Osteoblast (primary cell): Measurements from ENCODE around the gene FXR1. TPM values are rescaled to one million over a fixed set of nuclear protein-coding genes. Genes with fewer than 3 reads are reported as not detected.

ENCODE experiments used
- DNase-seq: peaks from one replicate; pipeline ENCODE4 v3.0.0; 2011; ENCODE audit warnings: low spot score, mixed read lengths; ENCODE audit not compliant: insufficient read length; ENCODE audit errors: missing footprints
- H2AFZ ChIP-seq: 2 replicates; pipeline ENCODE4 v1.6.0; 2011; ENCODE audit warnings: mild to moderate bottlenecking, low read length
- H3K27ac ChIP-seq: 2 replicates; pipeline ENCODE4 v1.5.1; 2011; ENCODE audit warnings: mild to moderate bottlenecking, low read depth, low read length, moderate library complexity
- H3K27me3 ChIP-seq: 2 replicates; pipeline ENCODE4 v1.6.0; 2012; ENCODE audit warnings: mild to moderate bottlenecking, control low read depth, inconsistent platforms, low read length, moderate library complexity; ENCODE audit not compliant: insufficient read depth
- H3K36me3 ChIP-seq: 2 replicates; pipeline ENCODE4 v1.5.1; 2011; ENCODE audit warnings: mild to moderate bottlenecking, low read length, control low read depth, moderate library complexity; ENCODE audit not compliant: insufficient read depth
- H3K4me1 ChIP-seq: 2 replicates; pipeline ENCODE4 v1.5.1; 2011; ENCODE audit warnings: mild to moderate bottlenecking, low read length, control low read depth, moderate library complexity; ENCODE audit not compliant: insufficient read depth
- H3K4me2 ChIP-seq: 2 replicates; pipeline ENCODE4 v1.6.0; 2011; ENCODE audit warnings: mild to moderate bottlenecking, low read length; ENCODE audit not compliant: insufficient read depth
- H3K4me3 ChIP-seq: fragments of 200-600 bp; sonication (generic); 3 replicates; pipeline ENCODE4 v1.5.1; 2012; ENCODE audit warnings: mild to moderate bottlenecking, low read length, inconsistent platforms; ENCODE audit not compliant: insufficient read depth
- H3K79me2 ChIP-seq: 2 replicates; pipeline ENCODE4 v1.6.0; 2012; ENCODE audit warnings: mild to moderate bottlenecking, low read length, control low read depth, inconsistent platforms; ENCODE audit not compliant: insufficient read depth
- H3K9me3 ChIP-seq: 2 replicates; pipeline ENCODE4 v1.5.1; 2011; ENCODE audit warnings: low read depth, low read length, control low read depth
- H4K20me1 ChIP-seq: 2 replicates; pipeline ENCODE4 v1.6.0; 2012; ENCODE audit warnings: mild to moderate bottlenecking, low read length, control low read depth; ENCODE audit not compliant: insufficient read depth
- CTCF ChIP-seq: IDR thresholded peaks from 2 replicates; pipeline ENCODE4 v1.5.1; 2011; ENCODE audit warnings: mild to moderate bottlenecking, low read depth, low read length, moderate library complexity; ENCODE audit errors: extremely low read depth
- total RNA-seq: library from RNA; depleted of rRNA; stranded (reverse); fragments of >200 nt; gene quantifications from 2 replicates; pipeline ENCODE4 v1.2.3, GENCODE V29; 2012

The FXR1 gene
- total RNA-seq, 1 donor: 110 TPM

- H3K27ac ChIP-seq: peak overlapping the region; percentile 99
- H3K79me2 ChIP-seq: peaks cover 63% of the 10 kb centered on the region
- H3K4me3 ChIP-seq: peak overlapping the region; percentile 100
- H3K4me1 ChIP-seq: peaks cover 13% of the 10 kb centered on the region
- H2AFZ ChIP-seq: no peak overlapping the region
- peak; percentile 39 for DNase-seq
- TF ChIP-seq CTCF: no peak
- H3K9me3 ChIP-seq: no peaks in the 10 kb centered on the region
- no peaks in the 10 kb centered on the region for H3K27me3 ChIP-seq
- peaks cover 13% of the 10 kb centered on the region for H3K36me3 ChIP-seq
- H3K4me2 ChIP-seq: peak overlapping the region; percentile 95
- peaks cover 50% of the 10 kb centered on the region for H4K20me1 ChIP-seq
These were observed 1.3 kb downstream of the FXR1 start for GRCh38 chr3:180913581-180914404.

- Histone ChIP-seq H2AFZ (no peak overlapping the region), H4K20me1 (peaks cover 71% of the 10 kb centered on the region), H3K36me3 (peaks cover 16% of the 10 kb centered on the region), H3K27me3 (no peaks in the 10 kb centered on the region), H3K4me1 (peaks cover 8% of the 10 kb centered on the region), H3K9me3 (no peaks in the 10 kb centered on the region), H3K4me2 (no peak overlapping the region), H3K27ac (no peak overlapping the region), H3K4me3 (no peak overlapping the region), H3K79me2 (peaks cover 100% of the 10 kb centered on the region)
- no peak for TF ChIP-seq CTCF
- no peak for DNase-seq
These were observed 6.1 kb downstream of the FXR1 start for GRCh38 chr3:180918542-180918941.

GRCh38 chr3:180922242-180922641, 9.8 kb downstream of the FXR1 start:
- Histone ChIP-seq H3K36me3 (peaks cover 3% of the 10 kb centered on the region), H3K27ac (no peak overlapping the region), H3K27me3 (no peaks in the 10 kb centered on the region), H2AFZ (no peak overlapping the region), H3K4me3 (no peak overlapping the region), H3K4me1 (peaks cover 9% of the 10 kb centered on the region), H3K9me3 (no peaks in the 10 kb centered on the region), H3K4me2 (no peak overlapping the region), H4K20me1 (peaks cover 55% of the 10 kb centered on the region), H3K79me2 (peaks cover 99% of the 10 kb centered on the region)
- no peak for DNase-seq
- TF ChIP-seq CTCF: no peak

- no peak overlapping the region for H2AFZ ChIP-seq
- peaks cover 52% of the 10 kb centered on the region for H4K20me1 ChIP-seq
- H3K27me3 ChIP-seq: no peaks in the 10 kb centered on the region
- peaks cover 99% of the 10 kb centered on the region for H3K79me2 ChIP-seq
- no peaks in the 10 kb centered on the region for H3K9me3 ChIP-seq
- no peak overlapping the region for H3K27ac ChIP-seq
- no peak overlapping the region for H3K4me2 ChIP-seq
- H3K4me1 ChIP-seq: peaks cover 9% of the 10 kb centered on the region
- no peak for TF ChIP-seq CTCF
- H3K36me3 ChIP-seq: peaks cover 3% of the 10 kb centered on the region
- no peak overlapping the region for H3K4me3 ChIP-seq
- no peak for DNase-seq
These were observed 11.1 kb downstream of the FXR1 start for GRCh38 chr3:180923561-180923960.
